ENCODE data around the gene THAP7. TPM values are rescaled to one million over a fixed set of nuclear protein-coding genes. Genes with fewer than 3 reads are reported as not detected.

Gene THAP7
- total and polyA plus RNA-seq, 9 of the 15 experiments (the other 6 are each of a cell fraction or from before 2014, with no cell fraction given) = 7.9 to 263 (median 84.1) TPM

- TF ChIP-seq ARID4B (CRISPR knock-in tag; IDR thresholded peaks at IDR 0.05) (no peak), MTA1 (IDR thresholded peaks at IDR 0.05; ENCODE audit: borderline replicate concordance) (no peak), COPS2 (conservative IDR thresholded peaks at IDR 0.05) (no peak), E4F1 (CRISPR knock-in tag; IDR thresholded peaks at IDR 0.05; ENCODE audit: borderline replicate concordance) (no peak), ZC3H4 (CRISPR knock-in tag; IDR thresholded peaks at IDR 0.05; ENCODE audit: borderline replicate concordance) (peak; percentile 43; the same call in 1 of the 2 replicates), RBM15 (IDR thresholded peaks at IDR 0.05; ENCODE audit: insufficient read depth, low read length) (no peak), CEBPG (CRISPR knock-in tag; IDR thresholded peaks at IDR 0.05) (no peak), CEBPG (tag; conservative IDR thresholded peaks at IDR 0.05 in 1 of 2, IDR thresholded peaks at IDR 0.05 in 1 of 2) (no peak), ZNF12 (CRISPR knock-in tag; IDR thresholded peaks at IDR 0.05) (0 out of 2 replicates have a peak, but pooled peaks have one; percentile 35), ZNF184 (CRISPR knock-in tag; IDR thresholded peaks at IDR 0.05) (0 out of 2 replicates have a peak, but pooled peaks have one; percentile 7), SMARCA5 (IDR thresholded peaks at IDR 0.05) (no peak), MYC (IDR thresholded peaks at IDR 0.05; ENCODE audit: low read depth, low read length) (no peak), MYC (CRISPR knock-in tag; IDR thresholded peaks at IDR 0.05; ENCODE audit: borderline replicate concordance, low read depth) (peak; percentile 41; the same call in 1 of the 2 replicates), ZNF3 (CRISPR knock-in tag; IDR thresholded peaks at IDR 0.05) (no peak), MED1 (CRISPR knock-in tag; IDR thresholded peaks at IDR 0.05; ENCODE audit: borderline replicate concordance) (no peak; the same call in 1 of the 2 replicates), KHSRP (IDR thresholded peaks at IDR 0.05) (no peak), ATF1 (CRISPR knock-in tag; IDR thresholded peaks at IDR 0.05) (peak; percentile 12; the same call in 1 of the 2 replicates), ATF1 (tag; IDR thresholded peaks at IDR 0.05) (no peak), ID3 (CRISPR knock-in tag; IDR thresholded peaks at IDR 0.05) (no peak), ID3 (tag; IDR thresholded peaks at IDR 0.05) (0 out of 2 replicates have a peak, but pooled peaks have one; percentile 41)
Measured at GRCh38 chr22:21032868-21033688, 31.2 kb upstream of the THAP7 start (continued).
